CD4-positive, alpha-beta T cell treated with Interferon alpha-2 for 1 hour (primary cell): Measurements from ENCODE around the gene MUC5AC.
"Not testable (repeated sequence)": the region's sequence is repeated elsewhere in the genome, so short reads cannot be mapped to it uniquely, and the experiment has no call there.

Experiments
- DNase-seq, 2 donors: peaks; one replicate each; pipeline ENCODE4 v3.0.0-alpha.2; 2020 to 2022

Gene MUC5AC

GRCh38 chr11:1177771-1178090 is 20.0 kb downstream of the MUC5AC start:
- DNase-seq = no peak

DNA sequence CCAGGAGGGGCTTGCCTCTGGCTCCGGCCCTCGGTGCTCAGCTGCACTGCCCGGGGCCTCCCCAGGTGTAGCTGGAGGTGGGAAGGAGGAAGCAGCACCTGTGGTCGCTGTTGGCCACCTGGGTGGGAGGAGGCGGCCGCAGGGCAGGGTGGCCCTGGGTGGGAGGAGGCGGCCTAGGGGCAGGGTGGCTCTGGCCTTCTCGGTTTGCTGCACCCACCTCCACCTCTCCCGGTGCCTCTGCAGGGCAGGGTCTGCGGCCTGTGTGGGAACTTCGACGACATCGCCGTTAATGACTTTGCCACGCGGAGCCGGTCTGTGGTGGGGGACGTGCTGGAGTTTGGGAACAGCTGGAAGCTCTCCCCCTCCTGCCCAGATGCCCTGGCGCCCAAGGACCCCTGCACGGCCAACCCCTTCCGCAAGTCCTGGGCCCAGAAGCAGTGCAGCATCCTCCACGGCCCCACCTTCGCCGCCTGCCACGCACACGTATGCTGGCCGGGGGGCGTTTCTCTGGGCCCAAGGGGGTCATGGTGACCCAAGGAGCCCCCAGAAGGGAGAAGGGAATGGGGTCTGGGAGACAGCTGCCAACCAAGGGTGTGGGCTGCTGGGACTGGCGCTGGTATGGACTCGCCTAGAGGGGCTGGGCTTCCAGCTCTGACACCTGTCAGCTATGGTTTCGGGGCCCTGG is 20.6 kb downstream of the MUC5AC start:
- no peak for DNase-seq

DNA sequence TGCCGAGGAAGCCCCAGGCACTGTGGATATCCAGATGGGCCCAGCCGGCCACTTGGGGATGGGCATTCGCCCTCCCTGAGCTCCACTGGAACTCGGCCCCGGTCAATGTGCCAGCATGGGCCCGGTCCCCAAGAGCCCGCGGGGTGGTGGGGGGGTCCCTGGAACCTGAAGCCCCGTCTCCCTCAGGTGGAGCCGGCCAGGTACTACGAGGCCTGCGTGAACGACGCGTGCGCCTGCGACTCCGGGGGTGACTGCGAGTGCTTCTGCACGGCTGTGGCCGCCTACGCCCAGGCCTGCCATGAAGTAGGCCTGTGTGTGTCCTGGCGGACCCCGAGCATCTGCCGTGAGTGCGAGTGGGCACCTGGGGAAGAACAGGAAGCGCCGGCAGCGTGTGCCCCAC is 21.2 kb downstream of the MUC5AC start:
- DNase-seq = no peak

- DNase-seq = no peak
These were observed 21.9 kb downstream of the MUC5AC start for GRCh38 chr11:1179641-1180040.

GRCh38 chr11:1180171-1180570 is 22.4 kb downstream of the MUC5AC start:
- DNase-seq = no peak

DNA sequence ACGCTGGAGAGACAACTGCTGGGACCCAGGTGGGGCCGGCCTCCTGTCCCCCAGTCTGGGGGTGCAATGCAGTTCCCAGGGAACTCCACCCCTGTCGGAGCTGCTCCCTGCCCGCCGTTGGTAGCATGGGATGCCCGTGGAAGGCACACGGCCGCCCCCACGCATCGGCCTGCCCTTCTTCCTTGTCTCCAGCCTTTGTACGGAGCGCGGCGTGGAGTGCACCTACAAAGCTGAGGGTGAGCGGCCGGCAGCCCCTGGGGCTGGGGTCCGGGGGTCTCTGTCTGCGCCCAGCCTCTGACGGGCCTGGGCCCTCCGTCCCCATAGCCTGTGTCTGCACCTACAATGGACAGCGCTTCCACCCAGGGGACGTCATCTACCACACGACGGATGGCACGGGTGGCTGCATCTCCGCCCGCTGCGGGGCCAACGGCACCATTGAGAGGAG is 23.2 kb downstream of the MUC5AC start:
- no peak for DNase-seq

DNA sequence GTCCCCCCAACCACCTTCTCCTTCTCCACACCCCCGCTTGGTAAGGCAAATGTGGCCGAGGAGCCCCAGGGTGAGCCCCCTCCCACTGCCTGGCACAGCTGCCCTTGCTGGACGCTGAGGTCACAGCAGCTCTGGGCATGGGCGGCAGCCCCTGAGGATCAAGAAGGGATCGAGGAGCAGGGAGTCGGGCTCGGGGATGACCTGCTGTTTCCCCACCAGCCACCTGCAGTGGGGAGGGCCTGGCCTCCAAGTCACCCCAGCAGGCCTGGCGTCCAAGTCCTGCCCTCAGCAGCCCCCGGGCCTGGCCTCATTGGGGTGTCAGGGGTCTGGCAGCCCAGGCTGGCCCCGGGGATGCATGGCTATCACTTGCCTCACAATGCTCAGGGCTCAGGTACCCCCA is 23.7 kb downstream of the MUC5AC start:
- no peak for DNase-seq

- DNase-seq = no peak
These were observed 24.2 kb downstream of the MUC5AC start for GRCh38 chr11:1181853-1182535.

DNA sequence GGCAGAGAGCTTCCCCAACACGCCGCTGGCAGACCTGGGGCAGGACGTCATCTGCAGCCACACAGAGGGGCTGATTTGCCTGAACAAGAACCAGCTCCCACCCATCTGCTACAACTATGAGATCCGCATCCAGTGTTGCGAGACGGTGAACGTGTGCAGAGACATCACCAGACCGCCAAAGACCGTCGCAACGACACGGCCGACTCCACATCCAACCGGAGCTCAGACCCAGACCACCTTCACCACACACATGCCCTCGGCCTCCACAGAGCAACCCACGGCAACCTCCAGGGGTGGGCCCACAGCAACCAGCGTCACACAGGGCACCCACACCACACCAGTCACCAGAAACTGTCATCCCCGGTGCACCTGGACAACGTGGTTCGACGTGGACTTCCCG is 26.4 kb downstream of the MUC5AC start:
- DNase-seq = not testable (repeated sequence)

GRCh38 chr11:1188451-1189130 is 30.8 kb downstream of the MUC5AC start:
- not testable (repeated sequence) for DNase-seq

- not testable (repeated sequence) for DNase-seq
These were observed 32.1 kb downstream of the MUC5AC start for GRCh38 chr11:1189816-1190215.

- not testable (repeated sequence) for DNase-seq
These were observed 34.2 kb downstream of the MUC5AC start for GRCh38 chr11:1191786-1192470.

DNA sequence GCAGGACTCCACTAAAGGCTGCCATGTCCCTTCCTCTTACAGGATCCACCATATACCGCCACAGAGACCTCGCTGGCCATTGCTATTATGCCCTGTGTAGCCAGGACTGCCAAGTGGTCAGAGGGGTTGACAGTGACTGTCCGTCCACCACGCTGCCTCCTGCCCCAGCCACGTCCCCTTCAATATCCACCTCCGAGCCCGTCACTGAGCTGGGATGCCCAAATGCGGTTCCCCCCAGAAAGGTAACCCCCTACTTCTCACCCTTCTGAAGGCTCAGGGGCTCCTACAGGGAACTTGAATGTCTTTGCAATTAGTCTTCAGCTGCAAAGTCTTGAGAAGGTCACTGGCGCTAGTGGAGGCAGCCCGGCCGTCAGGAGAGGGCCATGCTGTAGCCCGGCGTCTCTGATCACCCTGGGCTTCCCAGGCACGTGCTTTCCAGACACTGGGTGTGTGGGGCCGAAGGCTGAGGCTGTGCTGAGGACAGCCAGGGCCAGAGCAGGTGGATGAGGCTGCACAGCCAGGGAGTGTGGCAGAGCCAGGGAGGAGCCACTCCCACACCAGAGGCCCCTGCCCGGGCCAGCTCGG is 35.1 kb downstream of the MUC5AC start:
- no peak for DNase-seq

DNA sequence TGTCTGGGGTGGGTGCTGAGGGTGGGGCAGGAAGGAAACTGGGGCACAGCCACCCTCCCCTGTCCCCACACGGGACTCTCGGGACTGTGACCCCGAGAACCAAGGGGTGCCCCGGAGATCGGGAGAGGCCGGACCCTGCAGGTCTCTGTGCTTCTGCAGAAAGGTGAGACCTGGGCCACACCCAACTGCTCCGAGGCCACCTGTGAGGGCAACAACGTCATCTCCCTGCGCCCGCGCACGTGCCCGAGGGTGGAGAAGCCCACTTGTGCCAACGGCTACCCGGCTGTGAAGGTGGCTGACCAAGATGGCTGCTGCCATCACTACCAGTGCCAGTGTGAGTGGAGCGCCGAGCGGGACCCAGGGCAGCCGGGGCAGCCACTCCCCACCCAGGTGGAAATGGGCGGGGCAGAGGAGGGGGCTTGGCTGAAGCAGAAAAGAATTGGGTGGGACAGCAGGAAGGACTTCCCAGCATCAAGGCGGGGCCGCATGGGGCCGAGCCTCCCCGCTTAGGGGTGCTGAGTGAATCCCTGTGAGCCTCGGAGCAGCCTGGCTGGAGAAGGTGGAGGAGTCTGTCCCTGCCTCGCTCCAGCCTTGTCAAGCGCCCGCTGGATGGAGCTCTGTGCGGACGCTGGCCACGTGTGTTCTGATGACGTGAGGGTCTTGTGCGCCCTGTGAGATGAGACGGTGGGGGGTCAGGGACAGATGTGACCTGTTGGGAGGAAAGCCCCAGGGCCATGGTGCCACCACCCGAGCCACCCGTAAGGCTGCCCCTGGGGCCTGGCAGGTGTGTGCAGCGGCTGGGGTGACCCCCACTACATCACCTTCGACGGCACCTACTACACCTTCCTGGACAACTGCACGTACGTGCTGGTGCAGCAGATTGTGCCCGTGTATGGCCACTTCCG is 35.8 kb downstream of the MUC5AC start:
- DNase-seq = no peak

DNA sequence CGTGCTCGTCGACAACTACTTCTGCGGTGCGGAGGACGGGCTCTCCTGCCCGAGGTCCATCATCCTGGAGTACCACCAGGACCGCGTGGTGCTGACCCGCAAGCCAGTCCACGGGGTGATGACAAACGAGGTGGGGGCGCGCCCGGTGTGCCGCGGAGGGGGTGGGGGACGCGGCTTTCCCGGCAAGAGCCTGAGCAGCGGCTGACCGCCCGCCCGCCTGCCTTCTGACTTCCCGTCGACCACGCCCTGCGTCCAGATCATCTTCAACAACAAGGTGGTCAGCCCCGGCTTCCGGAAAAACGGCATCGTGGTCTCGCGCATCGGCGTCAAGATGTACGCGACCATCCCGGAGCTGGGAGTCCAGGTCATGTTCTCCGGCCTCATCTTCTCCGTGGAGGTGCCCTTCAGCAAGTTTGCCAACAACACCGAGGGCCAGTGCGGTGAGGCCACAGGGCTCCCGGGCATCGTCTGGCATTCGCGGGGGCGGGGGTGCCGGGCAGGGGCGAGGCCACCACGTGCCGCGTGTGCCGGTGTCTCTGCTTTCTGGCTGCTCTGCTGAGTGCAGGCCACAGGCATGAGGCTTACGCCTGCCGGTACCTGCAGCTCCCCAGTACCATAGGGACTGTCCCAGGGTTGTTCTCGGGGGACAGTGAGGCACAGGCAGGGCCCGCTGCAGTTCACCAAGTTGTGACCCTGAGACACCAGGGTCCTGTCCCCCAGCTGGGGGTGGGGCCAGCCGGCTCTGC is 36.7 kb downstream of the MUC5AC start:
- DNase-seq = no peak

- DNase-seq = no peak
These were observed 37.4 kb downstream of the MUC5AC start for GRCh38 chr11:1194977-1195681.

DNA sequence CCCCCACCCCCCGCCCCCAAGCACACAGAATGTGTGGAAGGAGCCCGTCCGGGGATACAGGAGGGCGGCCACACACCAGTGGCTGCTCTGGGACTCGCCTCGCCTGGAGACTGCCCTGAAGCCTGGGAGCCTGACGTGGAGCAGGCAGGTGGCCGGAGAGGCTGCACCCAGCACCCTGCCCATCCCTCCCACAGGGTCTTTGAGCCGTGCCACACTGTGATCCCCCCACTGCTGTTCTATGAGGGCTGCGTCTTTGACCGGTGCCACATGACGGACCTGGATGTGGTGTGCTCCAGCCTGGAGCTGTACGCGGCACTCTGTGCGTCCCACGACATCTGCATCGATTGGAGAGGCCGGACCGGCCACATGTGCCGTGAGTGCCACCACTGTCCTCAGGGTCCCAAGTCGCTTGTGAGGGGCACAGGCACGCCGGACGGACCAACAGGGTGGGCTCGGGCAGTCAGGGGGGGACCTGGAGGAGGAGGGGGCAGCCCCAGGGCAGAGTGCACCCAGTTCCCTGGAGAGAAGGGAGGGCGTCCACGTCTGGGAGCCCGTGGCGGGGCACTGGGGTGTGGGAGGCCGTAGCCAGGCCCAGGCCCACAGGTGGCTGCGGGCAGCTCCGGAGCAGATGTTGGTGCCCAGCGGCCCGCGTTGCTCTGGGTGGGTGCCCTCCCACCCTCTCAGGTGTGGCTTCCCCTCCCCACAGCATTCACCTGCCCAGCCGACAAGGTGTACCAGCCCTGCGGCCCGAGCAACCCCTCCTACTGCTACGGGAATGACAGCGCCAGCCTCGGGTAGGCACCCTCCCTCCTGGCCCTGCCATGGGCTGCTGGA is 38.1 kb downstream of the MUC5AC start:
- DNase-seq = no peak

DNA sequence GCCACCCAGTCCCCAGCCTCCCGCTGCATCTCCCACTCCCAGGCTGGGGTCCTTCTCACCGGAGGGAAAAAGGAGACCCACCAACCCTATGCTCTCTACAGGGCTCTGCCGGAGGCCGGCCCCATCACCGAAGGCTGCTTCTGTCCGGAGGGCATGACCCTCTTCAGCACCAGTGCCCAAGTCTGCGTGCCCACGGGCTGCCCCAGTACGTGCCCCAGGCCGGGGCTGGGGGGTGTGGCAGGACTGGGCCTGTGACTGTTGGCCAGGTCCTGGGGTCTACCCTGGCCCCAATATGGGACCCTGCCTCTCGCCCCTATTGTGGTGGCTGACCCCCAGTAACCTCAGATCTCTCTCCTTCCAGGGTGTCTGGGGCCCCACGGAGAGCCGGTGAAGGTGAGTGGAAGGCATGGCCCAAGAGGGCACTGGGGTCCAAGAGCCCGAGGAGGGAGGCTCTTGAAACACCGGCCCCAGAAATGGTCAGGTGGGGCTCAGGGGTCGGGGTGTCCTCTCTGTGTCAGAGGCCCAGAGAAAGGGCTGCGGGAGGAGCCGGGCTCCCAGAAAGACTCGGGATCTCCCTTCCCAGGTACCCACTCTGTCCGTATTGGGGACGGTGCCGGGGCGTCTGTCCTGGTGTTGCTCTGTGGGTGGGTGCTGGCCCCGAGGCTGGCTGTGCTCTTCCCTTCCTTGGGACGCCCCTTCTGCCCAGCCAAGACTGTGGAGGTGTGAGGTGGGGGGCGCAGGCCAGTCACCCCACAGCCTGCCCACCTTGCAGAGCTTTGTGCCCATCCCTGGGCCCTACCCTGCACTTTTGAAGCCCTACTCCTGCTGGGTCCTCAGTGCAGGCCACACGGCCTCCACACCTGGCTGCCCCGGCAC is 39.0 kb downstream of the MUC5AC start:
- no peak for DNase-seq

DNA sequence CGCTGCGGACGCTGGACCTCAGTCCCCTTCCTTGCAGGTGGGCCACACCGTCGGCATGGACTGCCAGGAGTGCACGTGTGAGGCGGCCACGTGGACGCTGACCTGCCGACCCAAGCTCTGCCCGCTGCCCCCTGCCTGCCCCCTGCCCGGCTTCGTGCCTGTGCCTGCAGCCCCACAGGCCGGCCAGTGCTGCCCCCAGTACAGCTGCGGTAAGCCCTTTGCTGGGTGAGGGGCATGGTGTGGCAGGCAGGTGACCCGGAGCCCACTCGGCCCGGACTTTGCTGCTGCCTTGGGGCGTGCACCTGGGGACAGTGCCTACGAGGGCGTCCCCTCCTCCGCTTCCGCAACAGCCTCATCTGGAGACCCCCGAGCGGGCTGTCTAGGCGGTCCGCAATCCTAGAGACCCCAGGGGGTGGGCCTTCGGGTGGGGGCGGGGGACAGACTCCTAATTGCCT is 39.7 kb downstream of the MUC5AC start:
- DNase-seq = no peak
